Stimulated activated CD4-positive, alpha-beta T cell treated with anti-CD3 and anti-CD28 coated beads, Interleukin-12 subunit alpha, Interleukin-12 subunit beta, amount 100 ng/mL, for 24 hours (primary cell): ENCODE measurements around the gene GTF3C5.
"Not testable (repeated sequence)": the region's sequence is repeated elsewhere in the genome, so short reads cannot be mapped to it uniquely, and the experiment has no call there.

ENCODE experiments used
- DNase-seq, 2 experiments: peaks; one replicate each; pipeline ENCODE4 v3.0.0-alpha.2; 2020; ENCODE audit warnings: low read depth in 2 of 2

GTF3C5 gene

GRCh38 chr9:133054194-133054890 lies 23.5 kb downstream of the GTF3C5 start:
- no peak for DNase-seq

DNA sequence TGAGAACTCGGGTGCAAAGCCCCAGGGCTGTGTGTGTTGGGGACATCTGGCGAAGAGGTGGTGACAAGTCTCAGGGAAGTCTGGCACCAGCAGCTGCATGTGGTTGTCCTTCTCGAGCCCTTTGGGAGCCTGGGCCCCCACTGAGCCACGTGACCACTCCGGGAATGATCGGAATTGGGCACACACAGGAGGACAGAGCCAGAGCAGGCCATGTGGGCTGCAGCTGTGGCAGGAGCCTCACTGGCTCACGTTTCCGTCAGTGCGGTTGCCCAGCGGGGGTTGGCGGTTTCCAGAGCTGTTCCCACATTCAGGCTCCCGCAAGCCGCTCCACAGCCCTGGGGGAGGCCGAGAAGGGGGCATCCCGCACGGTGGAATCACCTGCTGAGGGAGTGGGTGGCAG lies 24.2 kb downstream of the GTF3C5 start:
- DNase-seq, result no peak

DNA sequence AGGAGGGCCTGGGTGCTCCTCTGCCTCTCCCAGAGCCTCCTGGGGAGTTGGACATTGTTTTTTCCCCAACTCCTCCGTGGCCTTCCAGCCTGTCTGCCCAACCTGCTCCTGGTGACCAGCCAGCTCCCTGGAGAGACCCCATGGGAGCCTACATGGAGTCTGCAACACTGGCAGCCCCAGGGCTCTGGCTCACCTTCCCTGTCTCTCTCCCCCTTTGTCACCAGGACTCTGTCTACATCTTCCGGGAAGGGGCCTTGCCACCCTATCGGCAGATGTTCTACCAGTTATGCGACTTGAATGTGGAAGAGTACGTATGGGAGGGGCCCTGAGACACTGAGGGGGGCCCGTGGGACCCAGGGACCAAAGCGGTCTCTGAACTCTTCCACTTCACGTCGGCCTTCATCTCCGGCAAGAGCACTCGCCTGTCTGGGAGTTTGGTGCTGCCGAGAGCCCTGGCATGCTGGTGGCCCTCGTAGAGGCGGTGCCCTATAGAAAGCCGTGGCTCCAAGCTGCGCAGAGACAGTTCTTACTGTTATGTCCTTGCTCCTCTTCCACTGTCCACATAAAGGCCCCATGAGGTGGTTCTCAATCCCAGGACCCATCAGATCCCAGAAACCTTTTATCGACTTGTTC lies 25.1 kb downstream of the GTF3C5 start:
- DNase-seq, result no peak

DNA sequence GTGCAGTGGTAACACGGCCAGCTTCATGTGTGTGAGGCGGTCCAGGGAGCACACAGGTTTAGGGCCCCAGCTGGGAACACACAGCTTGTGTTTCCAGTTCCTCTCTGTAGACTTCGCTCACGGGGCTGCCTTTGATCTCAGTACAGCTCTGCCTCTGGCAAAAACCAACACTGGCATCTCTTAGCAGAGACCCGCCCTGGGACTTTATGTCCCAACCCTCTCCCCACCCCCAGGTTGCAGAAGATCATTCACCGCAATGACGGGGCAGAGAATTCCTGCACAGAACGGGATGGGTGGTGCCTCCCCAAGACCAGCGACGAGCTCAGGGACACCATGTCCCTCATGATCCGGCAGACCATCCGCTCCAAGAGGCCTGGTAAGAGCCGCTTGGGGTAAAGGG lies 25.7 kb downstream of the GTF3C5 start:
- DNase-seq, result no peak

- DNase-seq, result no peak
These were observed 26.2 kb downstream of the GTF3C5 start for GRCh38 chr9:133057006-133057405.

DNA sequence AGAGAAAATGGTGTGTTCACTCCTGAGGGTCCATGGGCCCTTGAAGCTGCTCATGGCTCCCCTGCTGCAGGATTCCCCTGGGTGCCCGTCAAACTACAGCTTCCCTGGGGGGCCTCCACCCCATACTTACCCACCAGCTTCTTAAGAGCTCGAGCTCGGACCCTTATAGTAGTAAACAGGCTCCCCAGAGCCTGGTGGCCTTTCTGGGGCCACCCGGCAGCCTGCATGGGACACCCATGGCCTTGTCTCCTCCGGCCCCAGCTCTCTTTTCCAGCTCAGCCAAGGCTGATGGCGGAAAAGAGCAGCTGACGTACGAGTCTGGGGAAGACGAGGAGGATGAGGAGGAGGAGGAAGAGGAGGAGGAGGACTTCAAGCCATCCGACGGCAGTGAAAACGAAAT lies 26.8 kb downstream of the GTF3C5 start:
- no peak for DNase-seq

DNA sequence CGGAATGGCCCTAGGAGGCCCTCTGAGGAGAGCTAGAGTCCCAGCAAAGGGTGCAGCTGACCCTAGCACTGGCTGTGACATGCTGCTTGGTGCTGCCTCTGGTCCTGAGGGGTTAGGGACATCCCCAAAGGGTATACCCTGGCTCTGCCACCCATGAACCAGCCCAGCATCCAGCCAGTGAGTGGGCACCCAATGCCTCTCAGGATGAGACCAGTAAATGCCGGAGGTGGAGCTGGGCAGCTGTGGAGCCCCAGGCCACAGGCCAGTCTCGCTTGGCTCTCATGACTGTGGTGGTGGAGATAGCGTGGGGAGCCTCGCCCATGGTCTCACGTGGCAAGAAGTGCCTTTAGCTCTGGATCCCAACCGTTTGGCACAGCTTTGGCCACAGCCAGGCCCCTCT lies 27.3 kb downstream of the GTF3C5 start:
- DNase-seq, result no peak

- no peak for DNase-seq
These were observed 27.9 kb downstream of the GTF3C5 start for GRCh38 chr9:133058550-133059320.

DNA sequence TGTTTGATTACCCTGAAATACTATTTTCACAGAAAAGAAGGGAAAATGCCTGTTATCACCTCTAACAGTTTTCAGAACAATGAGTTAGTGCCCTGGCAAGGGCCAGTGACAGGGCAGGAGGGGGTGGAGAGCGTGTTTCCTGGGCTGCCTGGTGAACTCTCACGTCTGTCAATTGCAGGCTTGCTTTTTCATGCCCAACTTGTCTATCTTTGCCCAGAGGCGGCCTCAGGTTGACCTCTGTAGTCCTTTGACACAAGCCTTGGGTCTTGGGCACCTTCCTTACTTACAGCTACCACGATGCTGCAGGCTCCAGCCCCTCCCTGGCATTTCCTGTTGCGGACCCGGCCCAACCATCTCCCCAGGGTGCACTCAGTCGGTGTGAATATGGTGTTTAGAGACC lies 28.8 kb downstream of the GTF3C5 start:
- DNase-seq, result no peak

- DNase-seq, result no peak
These were observed 29.6 kb downstream of the GTF3C5 start for GRCh38 chr9:133060417-133060841.

- DNase-seq, result not testable (repeated sequence)
These were observed 30.4 kb downstream of the GTF3C5 start for GRCh38 chr9:133061019-133061763.

DNA sequence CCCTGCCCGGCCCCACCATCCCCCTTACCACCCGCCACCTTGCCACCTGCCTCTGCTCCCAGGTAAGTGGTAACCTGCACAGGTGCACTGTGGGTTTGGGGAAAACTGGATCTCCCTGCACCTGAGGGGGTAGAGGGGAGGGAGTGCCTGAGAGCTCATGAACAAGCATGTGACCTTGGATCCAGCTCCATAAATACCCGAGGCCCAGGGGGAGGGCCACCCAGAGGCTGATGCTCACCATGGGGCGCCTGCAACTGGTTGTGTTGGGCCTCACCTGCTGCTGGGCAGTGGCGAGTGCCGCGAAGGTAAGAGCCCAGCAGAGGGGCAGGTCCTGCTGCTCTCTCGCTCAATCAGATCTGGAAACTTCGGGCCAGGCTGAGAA lies 31.0 kb downstream of the GTF3C5 start, which contains the start of gene CEL:
TSS of gene CEL (plus strand) at position 218 of the 382 bp plus-strand sequence. CDS start at position 240, 22 bp downstream.
- not testable (repeated sequence) for DNase-seq

- DNase-seq, result not testable (repeated sequence)
These were observed 31.8 kb downstream of the GTF3C5 start for GRCh38 chr9:133062569-133062968.

GRCh38 chr9:133063159-133063499 lies 32.3 kb downstream of the GTF3C5 start:
- no peak for DNase-seq

DNA sequence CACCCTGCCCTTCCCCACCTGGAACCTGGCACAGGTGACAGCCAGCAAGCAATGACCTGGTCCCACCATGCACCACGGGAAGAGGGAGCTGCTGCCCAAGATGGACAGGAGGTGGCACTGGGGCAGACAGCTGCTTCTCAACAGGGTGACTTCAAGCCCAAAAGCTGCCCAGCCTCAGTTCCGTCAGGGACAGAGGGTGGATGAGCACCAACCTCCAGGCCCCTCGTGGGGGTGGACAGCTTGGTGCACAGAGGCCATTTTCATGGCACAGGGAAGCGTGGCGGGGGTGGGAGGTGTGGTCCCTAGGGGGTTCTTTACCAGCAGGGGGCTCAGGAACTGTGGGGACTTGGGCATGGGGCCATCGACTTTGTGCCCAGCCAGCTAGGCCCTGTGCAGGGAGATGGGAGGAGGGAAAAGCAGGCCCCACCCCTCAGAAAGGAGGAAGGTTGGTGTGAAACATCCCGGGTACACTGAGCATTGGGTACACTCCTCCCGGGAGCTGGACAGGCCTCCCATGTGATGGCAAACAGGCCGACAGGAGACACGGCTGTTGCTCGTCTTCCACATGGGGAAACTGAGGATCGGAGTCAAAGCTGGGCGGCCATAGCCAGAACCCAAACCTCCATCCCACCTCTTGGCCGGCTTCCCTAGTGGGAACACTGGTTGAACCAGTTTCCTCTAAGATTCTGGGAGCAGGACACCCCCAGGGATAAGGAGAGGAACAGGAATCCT lies 32.9 kb downstream of the GTF3C5 start:
- DNase-seq, result no peak

DNA sequence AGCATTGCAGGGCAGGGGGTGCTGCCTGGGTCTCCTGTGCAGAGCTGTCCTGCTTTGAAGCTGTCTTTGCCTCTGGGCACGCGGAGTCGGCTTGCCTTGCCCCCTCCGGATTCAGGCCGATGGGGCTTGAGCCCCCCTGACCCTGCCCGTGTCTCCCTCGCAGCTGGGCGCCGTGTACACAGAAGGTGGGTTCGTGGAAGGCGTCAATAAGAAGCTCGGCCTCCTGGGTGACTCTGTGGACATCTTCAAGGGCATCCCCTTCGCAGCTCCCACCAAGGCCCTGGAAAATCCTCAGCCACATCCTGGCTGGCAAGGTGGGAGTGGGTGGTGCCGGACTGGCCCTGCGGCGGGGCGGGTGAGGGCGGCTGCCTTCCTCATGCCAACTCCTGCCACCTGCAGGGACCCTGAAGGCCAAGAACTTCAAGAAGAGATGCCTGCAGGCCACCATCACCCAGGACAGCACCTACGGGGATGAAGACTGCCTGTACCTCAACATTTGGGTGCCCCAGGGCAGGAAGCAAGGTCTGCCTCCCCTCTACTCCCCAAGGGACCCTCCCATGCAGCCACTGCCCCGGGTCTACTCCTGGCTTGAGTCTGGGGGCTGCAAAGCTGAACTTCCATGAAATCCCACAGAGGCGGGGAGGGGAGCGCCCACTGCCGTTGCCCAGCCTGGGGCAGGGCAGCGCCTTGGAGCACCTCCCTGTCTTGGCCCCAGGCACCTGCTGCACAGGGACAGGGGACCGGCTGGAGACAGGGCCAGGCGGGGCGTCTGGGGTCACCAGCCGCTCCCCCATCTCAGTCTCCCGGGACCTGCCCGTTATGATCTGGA lies 33.7 kb downstream of the GTF3C5 start:
- DNase-seq, result no peak

DNA sequence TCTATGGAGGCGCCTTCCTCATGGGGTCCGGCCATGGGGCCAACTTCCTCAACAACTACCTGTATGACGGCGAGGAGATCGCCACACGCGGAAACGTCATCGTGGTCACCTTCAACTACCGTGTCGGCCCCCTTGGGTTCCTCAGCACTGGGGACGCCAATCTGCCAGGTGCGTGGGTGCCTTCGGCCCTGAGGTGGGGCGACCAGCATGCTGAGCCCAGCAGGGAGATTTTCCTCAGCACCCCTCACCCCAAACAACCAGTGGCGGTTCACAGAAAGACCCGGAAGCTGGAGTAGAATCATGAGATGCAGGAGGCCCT lies 34.2 kb downstream of the GTF3C5 start:
- DNase-seq, result no peak

DNA sequence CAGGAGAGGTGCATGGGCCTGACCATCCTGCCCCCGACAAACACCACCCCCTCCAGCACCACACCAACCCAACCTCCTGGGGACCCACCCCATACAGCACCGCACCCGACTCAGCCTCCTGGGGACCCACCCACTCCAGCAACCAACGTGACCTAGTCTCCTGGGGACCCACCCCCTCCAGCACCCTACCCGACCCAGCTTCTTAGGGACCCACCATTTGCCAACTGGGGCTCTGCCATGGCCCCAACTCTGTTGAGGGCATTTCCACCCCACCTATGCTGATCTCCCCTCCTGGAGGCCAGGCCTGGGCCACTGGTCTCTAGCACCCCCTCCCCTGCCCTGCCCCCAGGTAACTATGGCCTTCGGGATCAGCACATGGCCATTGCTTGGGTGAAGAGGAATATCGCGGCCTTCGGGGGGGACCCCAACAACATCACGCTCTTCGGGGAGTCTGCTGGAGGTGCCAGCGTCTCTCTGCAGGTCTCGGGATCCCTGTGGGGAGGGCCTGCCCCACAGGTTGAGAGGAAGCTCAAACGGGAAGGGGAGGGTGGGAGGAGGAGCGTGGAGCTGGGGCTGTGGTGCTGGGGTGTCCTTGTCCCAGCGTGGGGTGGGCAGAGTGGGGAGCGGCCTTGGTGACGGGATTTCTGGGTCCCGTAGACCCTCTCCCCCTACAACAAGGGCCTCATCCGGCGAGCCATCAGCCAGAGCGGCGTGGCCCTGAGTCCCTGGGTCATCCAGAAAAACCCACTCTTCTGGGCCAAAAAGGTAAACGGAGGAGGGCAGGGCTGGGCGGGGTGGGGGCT lies 35.6 kb downstream of the GTF3C5 start:
- DNase-seq, result no peak

- DNase-seq, result no peak
These were observed 36.2 kb downstream of the GTF3C5 start for GRCh38 chr9:133067006-133067405.

- DNase-seq, result no peak
These were observed 37.0 kb downstream of the GTF3C5 start for GRCh38 chr9:133067813-133068212.
